Stomach smooth muscle (tissue), 2 donors: Measurements from ENCODE around the gene SLC7A6OS.

Source experiments
- H3K27ac ChIP-seq: one replicate; pipeline ENCODE4 v1.7.0; 2013; ENCODE audit warnings: mild to moderate bottlenecking, low read length, inconsistent platforms
- H3K27me3 ChIP-seq, 2 donors: one replicate each; pipeline ENCODE4 v1.7.0; 2013; ENCODE audit warnings: low read length in 2 of 2; ENCODE audit not compliant: insufficient read depth in 2 of 2, control insufficient read depth in 1 of 2
- H3K36me3 ChIP-seq, 2 donors: one replicate each; pipeline ENCODE4 v1.7.0; 2013; ENCODE audit warnings: low read length in 2 of 2; ENCODE audit not compliant: control insufficient read depth in 2 of 2, insufficient read depth in 2 of 2
- H3K4me1 ChIP-seq: one replicate; pipeline ENCODE4 v1.7.0; 2013; ENCODE audit warnings: low read length; ENCODE audit not compliant: control insufficient read depth, insufficient read depth
- H3K4me3 ChIP-seq, 2 donors: one replicate each; pipeline ENCODE4 v1.7.0; 2013; ENCODE audit warnings: low read length in 2 of 2
- H3K9ac ChIP-seq, 2 donors: one replicate each; pipeline ENCODE4 v1.7.0; 2013; ENCODE audit warnings: low read length in 2 of 2, mild to moderate bottlenecking in 1 of 2
- H3K9me3 ChIP-seq, 2 donors: one replicate each; pipeline ENCODE4 v1.7.0; 2013; ENCODE audit warnings: low read length in 2 of 2; ENCODE audit not compliant: control insufficient read depth in 2 of 2
- donor health status: healthy.
- donor health status: Pancreatic carcinoma.

The SLC7A6OS gene

DNA sequence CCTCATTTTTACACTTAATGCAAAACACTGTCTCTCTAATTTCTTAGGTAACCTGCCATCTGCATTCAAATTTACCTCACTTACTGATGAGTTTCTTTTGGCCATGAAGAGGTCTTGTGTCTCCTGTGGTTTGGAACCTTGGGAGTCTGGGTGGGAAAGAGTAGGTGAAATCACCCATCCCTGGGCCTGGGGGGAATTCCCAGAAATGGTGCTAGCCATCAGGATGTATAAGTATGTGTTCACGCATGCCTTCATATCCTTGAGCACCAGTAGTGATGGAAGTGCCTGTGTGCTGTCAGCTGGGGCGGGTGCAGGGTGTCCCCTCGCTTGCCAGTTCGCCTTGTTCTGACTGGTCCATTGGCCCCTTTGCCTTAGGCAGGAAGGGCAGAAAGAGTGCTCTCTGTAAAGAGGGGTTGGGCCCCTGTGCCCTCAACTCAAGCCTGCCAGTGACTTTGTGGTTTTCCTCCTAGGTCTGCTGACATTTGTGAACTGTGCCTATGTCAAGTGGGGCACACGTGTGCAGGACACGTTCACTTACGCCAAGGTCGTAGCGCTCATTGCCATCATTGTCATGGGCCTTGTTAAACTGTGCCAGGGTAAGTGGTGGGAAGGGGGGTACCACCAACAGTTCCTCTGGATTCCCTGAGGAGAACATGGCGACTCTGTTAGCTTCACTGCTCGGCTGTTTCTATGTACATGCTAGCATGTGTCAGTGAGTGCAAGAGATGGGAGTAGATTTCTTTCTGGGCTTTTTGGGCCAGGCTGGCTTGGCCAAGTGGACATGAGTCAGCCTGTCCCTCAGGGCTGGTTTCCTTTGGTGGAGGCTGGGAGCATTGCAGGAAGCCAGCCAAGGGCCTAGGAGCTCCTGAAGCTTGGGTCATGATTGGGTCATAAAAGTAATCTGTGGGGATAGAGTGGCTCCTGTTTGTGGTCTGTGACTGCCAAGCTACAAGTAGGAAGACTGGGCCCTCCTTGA is 23.2 kb downstream of the SLC7A6OS start:
- Histone ChIP-seq H3K9me3 (no peaks in the 10 kb centered on the region), H3K36me3 (peaks cover 28 to 41% of the 10 kb centered on the region in 2 donors), H3K27ac (no peak overlapping the region), H3K4me3 (no peak overlapping the region), H3K9ac (no peak overlapping the region), H3K27me3 (no peaks in the 10 kb centered on the region), H3K4me1 (peaks cover 19% of the 10 kb centered on the region)

DNA sequence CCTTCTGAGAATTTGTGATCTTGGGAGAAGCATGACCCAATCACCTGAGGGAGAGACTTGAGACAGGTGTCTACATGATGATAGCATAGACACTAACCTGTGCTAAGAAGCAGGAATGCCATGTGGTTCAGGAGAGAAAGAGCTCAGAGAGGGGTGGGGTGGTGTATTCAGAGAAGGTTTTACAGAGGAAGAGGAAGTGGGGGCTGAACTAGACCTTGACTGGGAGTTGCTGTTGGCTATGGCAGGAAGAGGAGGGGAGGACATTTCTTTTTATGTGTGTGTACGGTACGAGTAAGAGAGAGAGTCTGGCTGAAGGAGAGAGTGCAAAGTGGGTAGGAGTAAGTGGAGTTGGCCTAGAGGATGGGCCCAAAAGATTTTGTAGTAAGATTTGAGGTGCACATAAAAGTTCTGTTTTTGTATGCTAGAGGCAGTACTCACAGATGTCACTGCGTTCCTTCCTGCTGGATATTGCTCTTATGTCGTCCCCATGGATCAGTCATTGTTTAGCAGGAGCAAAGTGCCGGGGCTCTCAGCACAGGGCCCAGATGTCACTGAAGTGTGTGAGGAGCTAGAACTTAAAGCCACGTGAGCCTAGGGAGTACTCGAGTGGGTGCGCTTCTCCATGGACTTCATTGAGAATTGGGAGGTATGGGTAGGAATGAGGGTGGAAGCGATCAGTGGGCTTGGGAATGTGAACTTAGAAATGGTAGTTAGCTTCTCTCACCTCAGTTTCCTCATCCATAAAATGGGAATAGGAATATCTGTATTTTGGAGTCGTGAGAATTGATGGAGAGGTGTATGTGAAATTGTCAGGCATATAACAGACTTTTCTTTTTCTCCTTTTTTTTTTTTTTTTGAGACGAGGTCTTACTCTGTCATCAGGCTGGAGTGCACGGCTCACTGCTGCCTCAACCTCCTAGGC is 24.3 kb downstream of the SLC7A6OS start:
- Histone ChIP-seq H3K4me1 (peaks cover 19% of the 10 kb centered on the region), H3K9ac (no peak overlapping the region), H3K27me3 (no peaks in the 10 kb centered on the region), H3K36me3 (peaks cover 21 to 36% of the 10 kb centered on the region in 2 donors), H3K27ac (no peak overlapping the region), H3K4me3 (no peak overlapping the region), H3K9me3 (no peaks in the 10 kb centered on the region)

DNA sequence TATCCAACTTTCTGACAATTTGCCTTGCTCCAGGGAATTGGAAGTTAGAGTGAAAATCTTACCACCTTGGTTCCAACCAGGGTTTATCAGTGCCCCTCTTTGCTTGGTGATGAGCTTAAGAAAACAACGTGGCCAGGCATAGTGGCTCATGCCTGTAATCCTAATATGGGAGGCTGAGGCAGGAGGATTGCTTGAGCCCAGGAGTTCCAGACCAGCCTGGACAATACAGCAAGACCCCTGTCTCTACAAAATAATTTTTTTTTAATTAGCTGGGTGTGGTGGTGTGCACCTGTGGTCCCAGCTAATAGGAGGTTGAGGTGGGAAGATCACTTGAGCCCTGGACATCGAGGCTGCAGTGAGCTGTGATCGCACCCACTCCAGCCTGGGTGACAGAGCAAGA is 25.1 kb downstream of the SLC7A6OS start:
- Histone ChIP-seq H3K4me3 (no peak overlapping the region), H3K36me3 (peaks cover 16 to 29% of the 10 kb centered on the region in 2 donors), H3K27ac (no peak overlapping the region), H3K27me3 (no peaks in the 10 kb centered on the region), H3K4me1 (peaks cover 19% of the 10 kb centered on the region), H3K9ac (no peak overlapping the region), H3K9me3 (no peaks in the 10 kb centered on the region)

GRCh38 chr16:68284847-68285246 is 25.9 kb downstream of the SLC7A6OS start:
- no peaks in the 10 kb centered on the region for H3K9me3 ChIP-seq
- H3K9ac ChIP-seq = no peak overlapping the region
- H3K27me3 ChIP-seq = no peaks in the 10 kb centered on the region
- H3K27ac ChIP-seq = no peak overlapping the region
- no peak overlapping the region for H3K4me3 ChIP-seq
- H3K36me3 ChIP-seq = peaks cover 13 to 28% of the 10 kb centered on the region in 2 donors
- H3K4me1 ChIP-seq = peaks cover 19% of the 10 kb centered on the region

DNA sequence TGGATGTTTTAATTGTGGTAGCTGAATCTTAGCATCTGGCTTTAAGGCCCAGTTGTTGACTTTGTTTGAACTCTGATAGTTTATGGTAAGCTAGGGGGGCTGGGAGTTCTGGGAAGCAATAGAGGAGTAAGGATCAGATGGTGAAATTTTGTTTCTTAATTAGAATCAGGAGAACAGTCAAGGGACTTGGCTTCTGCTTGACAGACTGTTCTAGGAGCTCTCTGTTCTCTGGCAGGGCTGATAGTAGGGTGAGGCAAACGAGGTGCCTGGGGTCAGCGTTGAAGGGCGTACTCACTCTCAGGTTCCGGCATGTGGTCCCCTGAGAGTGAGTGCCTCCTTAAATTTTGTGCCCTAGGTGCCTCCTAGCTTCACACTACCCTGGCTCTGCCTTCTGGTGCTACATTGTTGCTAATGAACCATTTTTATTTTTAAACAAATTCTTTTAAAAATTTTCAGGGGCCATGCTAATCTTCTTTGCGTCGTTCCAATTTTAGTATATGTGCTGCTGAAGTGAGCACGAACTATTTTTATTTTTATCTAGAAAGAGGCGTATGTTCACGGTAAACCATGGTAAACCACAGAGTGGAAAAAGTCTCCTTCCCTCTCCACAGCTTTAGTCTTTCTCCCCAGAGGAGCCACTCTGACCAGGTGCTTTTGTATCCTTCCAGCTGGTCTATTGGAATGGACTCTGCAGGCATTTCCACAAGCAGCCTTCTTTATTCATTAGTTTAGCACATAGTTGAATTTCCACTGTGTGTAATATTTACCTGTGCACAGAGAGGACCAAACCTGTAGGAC is 26.7 kb downstream of the SLC7A6OS start:
- peaks cover 13 to 30% of the 10 kb centered on the region in 2 donors for H3K36me3 ChIP-seq
- H3K4me3 ChIP-seq = no peak overlapping the region
- H3K9me3 ChIP-seq = no peaks in the 10 kb centered on the region
- no peaks in the 10 kb centered on the region for H3K27me3 ChIP-seq
- H3K27ac ChIP-seq = no peak overlapping the region
- no peak overlapping the region for H3K9ac ChIP-seq
- H3K4me1 ChIP-seq = peaks cover 19% of the 10 kb centered on the region

DNA sequence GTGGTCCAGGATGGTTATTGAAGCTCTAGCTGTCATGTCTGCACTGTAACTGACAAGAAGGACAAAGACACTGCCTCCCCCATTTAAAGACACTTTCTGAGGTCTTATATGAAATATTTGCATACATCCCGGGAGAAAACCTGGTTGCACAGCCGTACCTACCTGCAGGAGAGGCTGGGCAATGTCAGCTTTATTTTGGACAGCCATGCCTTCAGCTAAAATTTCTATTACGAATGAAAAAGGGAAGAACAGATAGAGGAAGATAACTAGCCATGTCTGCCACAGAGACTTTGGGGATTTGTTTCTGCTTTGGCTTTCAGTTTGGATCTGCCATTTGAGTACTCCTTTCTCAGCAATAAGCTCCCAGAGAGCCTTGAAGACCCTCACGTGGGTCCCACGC is 27.4 kb downstream of the SLC7A6OS start:
- Histone ChIP-seq H3K4me3 (no peak overlapping the region), H3K27ac (no peak overlapping the region), H3K27me3 (no peaks in the 10 kb centered on the region), H3K36me3 (peaks cover 13 to 30% of the 10 kb centered on the region in 2 donors), H3K4me1 (peaks cover 19% of the 10 kb centered on the region), H3K9ac (no peak overlapping the region), H3K9me3 (no peaks in the 10 kb centered on the region)

- Histone ChIP-seq H3K36me3 (peaks cover 3 to 20% of the 10 kb centered on the region in 2 donors), H3K4me1 (peaks cover 9% of the 10 kb centered on the region), H3K9me3 (no peaks in the 10 kb centered on the region), H3K27me3 (no peaks in the 10 kb centered on the region), H3K9ac (no peak overlapping the region), H3K4me3 (no peak overlapping the region), H3K27ac (no peak overlapping the region)
Observed at GRCh38 chr16:68282064-68282452, 28.7 kb downstream of the SLC7A6OS start.

- peaks cover 11% of the 10 kb centered on the region for H3K4me1 ChIP-seq
- no peaks in the 10 kb centered on the region for H3K27me3 ChIP-seq
- H3K4me3 ChIP-seq = no peak overlapping the region
- H3K9ac ChIP-seq = no peak overlapping the region
- H3K27ac ChIP-seq = no peak overlapping the region
- H3K36me3 ChIP-seq = peaks cover under 1 to 20% of the 10 kb centered on the region in 2 donors
- no peaks in the 10 kb centered on the region for H3K9me3 ChIP-seq
Observed at GRCh38 chr16:68281368-68282063, 29.2 kb downstream of the SLC7A6OS start.

DNA sequence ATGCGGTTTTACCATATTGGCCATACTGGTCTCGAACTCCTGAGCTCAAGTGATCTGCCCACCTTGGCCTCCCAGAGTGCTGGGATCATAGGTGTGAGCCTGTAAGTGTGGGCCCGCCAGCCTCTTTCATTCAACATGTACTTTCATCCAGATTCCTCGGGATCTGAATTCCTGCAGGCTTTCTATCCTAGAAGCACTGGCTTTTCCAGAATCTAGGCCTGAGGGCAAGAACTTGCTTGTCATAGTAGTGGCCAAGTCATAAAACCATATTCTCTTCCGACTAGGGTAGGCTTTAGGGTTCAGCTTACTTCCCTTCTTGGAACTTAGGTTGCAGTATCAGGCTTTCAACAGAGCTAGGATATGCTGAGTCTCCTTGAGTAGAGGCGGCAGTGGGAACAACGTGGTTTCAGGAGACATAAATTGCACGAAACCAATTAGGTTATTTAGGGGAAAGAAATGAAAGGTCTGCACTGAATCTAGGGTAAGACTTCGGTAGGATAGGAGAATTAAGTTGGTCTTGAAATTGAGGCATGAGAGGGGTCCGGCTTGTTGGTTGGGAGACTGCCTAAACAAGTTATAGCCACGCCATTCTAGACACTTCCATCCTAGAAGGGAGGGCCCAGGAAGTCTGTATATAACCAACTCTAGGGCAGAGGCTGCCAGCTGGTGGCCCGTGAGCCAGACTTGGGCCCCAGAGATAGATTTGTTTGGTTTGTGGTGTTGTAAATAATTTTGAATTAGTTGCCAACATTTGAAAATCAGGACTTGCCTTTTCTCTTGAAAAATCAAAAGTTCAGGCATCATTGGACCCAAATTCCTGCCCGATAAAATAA is 30.8 kb downstream of the SLC7A6OS start:
- no peak overlapping the region for H3K9ac ChIP-seq
- no peaks in the 10 kb centered on the region for H3K9me3 ChIP-seq
- H3K27me3 ChIP-seq = no peaks in the 10 kb centered on the region
- H3K4me1 ChIP-seq = peaks cover 10% of the 10 kb centered on the region
- peaks cover 0 to 17% of the 10 kb centered on the region in 2 donors for H3K36me3 ChIP-seq
- no peak overlapping the region for H3K4me3 ChIP-seq
- no peak overlapping the region for H3K27ac ChIP-seq
